ENCODE results near the gene GPR39. TPM values are rescaled to one million over a fixed set of nuclear protein-coding genes. Genes with fewer than 3 reads are reported as not detected.

Gene GPR39
- total RNA-seq, 2 donors from 2014 or later, result 7.3 to 9.6 TPM

DNA sequence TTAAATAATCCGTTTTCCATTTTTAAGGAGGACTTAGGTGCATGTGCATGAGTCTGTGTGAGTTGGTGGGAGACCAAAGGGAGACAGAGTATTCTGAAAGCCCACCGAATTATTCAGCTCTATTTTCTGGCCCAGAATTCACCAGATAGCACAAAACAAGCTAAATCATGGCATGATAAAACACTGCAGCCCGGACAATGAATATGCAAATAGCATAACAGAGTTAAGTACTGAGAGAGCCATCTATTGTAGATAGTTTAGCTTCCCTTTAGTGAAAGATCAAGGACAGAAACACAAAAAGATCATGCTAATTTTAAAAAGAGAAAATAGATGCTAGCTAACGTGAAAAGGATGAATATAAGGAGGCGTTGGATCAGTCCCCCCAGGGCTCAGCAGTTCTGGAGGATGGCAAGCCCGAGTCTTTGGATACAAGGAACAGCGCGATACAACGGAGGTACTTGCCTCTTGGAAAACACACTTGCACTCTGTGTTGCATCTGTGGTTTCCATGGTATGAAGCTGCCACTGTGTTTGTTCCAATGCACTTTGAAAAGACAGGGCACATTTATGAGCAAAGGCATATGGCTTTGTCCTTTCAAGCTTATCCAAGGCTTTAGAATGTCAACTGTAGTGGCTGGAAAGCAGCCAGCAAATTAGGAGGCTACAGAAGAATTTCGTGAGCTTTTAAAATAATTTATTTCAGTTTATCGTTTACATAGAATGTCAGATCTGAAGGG, 133.5 kb downstream of the GPR39 start:
- intact Hi-C loops (cut with DNase I), result loop anchor here (5.0 kb wide), 1 partner anchor 617 kb away; no protein-coding TSS in a partner anchor
- DNase-seq (no peak), ATAC-seq (no peak)
- no peaks in the 10 kb centered on the region for H3K27me3 ChIP-seq
- H3K36me3 ChIP-seq (replicated peaks in 1 of 2; ENCODE audit: insufficient read depth in 1 of 2, low read depth in 2 of 2), result no peaks in the 10 kb centered on the region
- H3K4me3 ChIP-seq, result no peak overlapping the region
- no peak for TF ChIP-seq POLR2A (IDR thresholded peaks at IDR 0.05)
- TF ChIP-seq, protein P1, sequence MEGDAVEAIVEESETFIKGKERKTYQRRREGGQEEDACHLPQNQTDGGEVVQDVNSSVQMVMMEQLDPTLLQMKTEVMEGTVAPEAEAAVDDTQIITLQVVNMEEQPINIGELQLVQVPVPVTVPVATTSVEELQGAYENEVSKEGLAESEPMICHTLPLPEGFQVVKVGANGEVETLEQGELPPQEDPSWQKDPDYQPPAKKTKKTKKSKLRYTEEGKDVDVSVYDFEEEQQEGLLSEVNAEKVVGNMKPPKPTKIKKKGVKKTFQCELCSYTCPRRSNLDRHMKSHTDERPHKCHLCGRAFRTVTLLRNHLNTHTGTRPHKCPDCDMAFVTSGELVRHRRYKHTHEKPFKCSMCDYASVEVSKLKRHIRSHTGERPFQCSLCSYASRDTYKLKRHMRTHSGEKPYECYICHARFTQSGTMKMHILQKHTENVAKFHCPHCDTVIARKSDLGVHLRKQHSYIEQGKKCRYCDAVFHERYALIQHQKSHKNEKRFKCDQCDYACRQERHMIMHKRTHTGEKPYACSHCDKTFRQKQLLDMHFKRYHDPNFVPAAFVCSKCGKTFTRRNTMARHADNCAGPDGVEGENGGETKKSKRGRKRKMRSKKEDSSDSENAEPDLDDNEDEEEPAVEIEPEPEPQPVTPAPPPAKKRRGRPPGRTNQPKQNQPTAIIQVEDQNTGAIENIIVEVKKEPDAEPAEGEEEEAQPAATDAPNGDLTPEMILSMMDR (IDR thresholded peaks at IDR 0.05), result no peak
- H3K4me1 ChIP-seq, result no peaks in the 10 kb centered on the region
- no peaks in the 10 kb centered on the region for H3K9me3 ChIP-seq
- H3K27ac ChIP-seq, result no peak overlapping the region
- WGBS, 2 donors, result 78 to 80% methylated on average over 11 of the region's 11 CpGs

- H3K4me3 ChIP-seq, result no peak overlapping the region
- TF ChIP-seq, protein P1 (IDR thresholded peaks at IDR 0.05), result no peak
- no peak for TF ChIP-seq POLR2A (IDR thresholded peaks at IDR 0.05)
- ATAC-seq (no peak), DNase-seq (no peak)
- H3K27me3 ChIP-seq, result no peaks in the 10 kb centered on the region
- H3K9me3 ChIP-seq, result no peaks in the 10 kb centered on the region
- H3K4me1 ChIP-seq, result no peaks in the 10 kb centered on the region
- H3K36me3 ChIP-seq (replicated peaks in 1 of 2; ENCODE audit: insufficient read depth in 1 of 2, low read depth in 2 of 2), result no peaks in the 10 kb centered on the region
- intact Hi-C loops (cut with DNase I), result loop anchor here (5.0 kb wide), 1 partner anchor 616 kb away; no protein-coding TSS in a partner anchor
- 45 to 58% methylated on average over 2 of the region's 2 CpGs for WGBS, 2 donors
- no peak overlapping the region for H3K27ac ChIP-seq
Observed at GRCh38 chr2:132550946-132551345, 134.3 kb downstream of the GPR39 start.

GRCh38 chr2:132557694-132558093, 141.1 kb downstream of the GPR39 start:
- ATAC-seq, result no peak
- DNase-seq, result no peak
- intact Hi-C loops (cut with DNase I), result no loop called here
- Histone ChIP-seq H3K4me3 (no peak overlapping the region), H3K4me1 (peaks cover 15% of the 10 kb centered on the region), H3K27me3 (no peaks in the 10 kb centered on the region), H3K9me3 (no peaks in the 10 kb centered on the region), H3K36me3 (replicated peaks in 1 of 2; ENCODE audit: insufficient read depth in 1 of 2, low read depth in 2 of 2) (no peaks in the 10 kb centered on the region), H3K27ac (no peak overlapping the region)
- no peak for TF ChIP-seq POLR2A (IDR thresholded peaks at IDR 0.05)
- TF ChIP-seq, protein P1 (IDR thresholded peaks at IDR 0.05), result no peak
- 60 to 72% methylated on average over 9 of the region's 9 CpGs for WGBS, 2 donors

DNA sequence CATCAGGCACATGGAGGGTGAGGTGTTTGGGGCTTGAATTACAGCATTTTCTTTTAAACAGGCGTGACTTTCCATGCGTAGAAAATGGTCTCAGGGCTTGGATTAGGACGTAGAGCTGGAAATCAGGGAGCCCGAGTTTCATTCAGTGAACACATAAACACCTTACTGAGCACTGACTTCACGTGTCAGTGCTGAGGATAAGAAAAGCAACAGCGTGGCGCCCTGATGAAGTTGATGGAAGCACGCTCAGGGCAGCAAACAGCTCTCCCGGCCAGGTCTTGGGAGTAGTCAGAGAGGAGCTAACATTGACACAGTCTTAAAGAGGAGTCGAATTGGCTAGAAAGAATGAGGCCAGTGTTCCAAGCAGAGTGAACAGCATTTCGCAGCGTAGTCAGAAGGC, 142.7 kb downstream of the GPR39 start:
- H3K36me3 ChIP-seq (replicated peaks in 1 of 2; ENCODE audit: insufficient read depth in 1 of 2, low read depth in 2 of 2), result no peaks in the 10 kb centered on the region
- no peak overlapping the region for H3K27ac ChIP-seq

More for the DNA sequence above, 142.7 kb downstream of the GPR39 start:
- Histone ChIP-seq H3K9me3 (no peaks in the 10 kb centered on the region), H3K27me3 (no peaks in the 10 kb centered on the region), H3K4me1 (peaks cover 24% of the 10 kb centered on the region), H3K4me3 (no peak overlapping the region)
- no peak for DNase-seq
- 86 to 93% methylated on average over 12 of the region's 12 CpGs for WGBS, 2 donors
- no peak for ATAC-seq
- TF ChIP-seq, protein P1 (IDR thresholded peaks at IDR 0.05), result no peak
- intact Hi-C loops (cut with DNase I), result no loop called here

Data from body of pancreas (tissue), 4 donors.